ENCODE results near the gene MITF.

GRCh38 chr3:69878254-69878653, 139.0 kb downstream of the MITF start:
- no peak for TF ChIP-seq CTCF (IDR thresholded peaks at IDR 0.05)
- TF ChIP-seq POLR2A (IDR thresholded peaks at IDR 0.05) = no peak
